Hematopoietic multipotent progenitor cell treated with erythropoietin and hydrocortisone succinate and interleukin-3 and kit ligand, for 4 days (in vitro differentiated cells): ENCODE results near the gene MYO5A.
"Not testable (repeated sequence)": the region's sequence is repeated elsewhere in the genome, so short reads cannot be mapped to it uniquely, and the experiment has no call there.

Source experiments
- DNase-seq: peaks from one replicate; pipeline ENCODE4 v3.0.0-alpha.2; 2015

The MYO5A gene

GRCh38 chr15:52317688-52318087 is 211.0 kb downstream of the MYO5A start:
- DNase-seq: no peak

- DNase-seq: no peak
Measured at GRCh38 chr15:52317022-52317421, 211.7 kb downstream of the MYO5A start.

GRCh38 chr15:52309154-52309548 is 219.5 kb downstream of the MYO5A start:
- DNase-seq: no peak

- no peak for DNase-seq
Measured at GRCh38 chr15:52308446-52309153, 220.1 kb downstream of the MYO5A start.

GRCh38 chr15:52307847-52308246 is 220.8 kb downstream of the MYO5A start:
- no peak for DNase-seq

GRCh38 chr15:52306270-52306669 is 222.4 kb downstream of the MYO5A start:
- no peak for DNase-seq

GRCh38 chr15:52303093-52303772 is 225.4 kb downstream of the MYO5A start:
- DNase-seq: no peak

- DNase-seq: no peak
Measured at GRCh38 chr15:52301265-52301847, 227.3 kb downstream of the MYO5A start.

GRCh38 chr15:52295421-52296001 is 233.2 kb downstream of the MYO5A start, which contains the start of gene MYO5C:
Gene MYO5C (minus strand): TSS chr15:52295804. CDS start chr15:52295636, 168 bp downstream.
- peak; percentile 70 for DNase-seq

GRCh38 chr15:52294881-52295420 is 233.7 kb downstream of the MYO5A start:
- peak; percentile 37 for DNase-seq

GRCh38 chr15:52292780-52293392 is 235.8 kb downstream of the MYO5A start:
- peak; percentile 22 for DNase-seq

- DNase-seq: peak; percentile 6
Measured at GRCh38 chr15:52291204-52291603, 237.5 kb downstream of the MYO5A start.

- DNase-seq: no peak
Measured at GRCh38 chr15:52290800-52291199, 237.9 kb downstream of the MYO5A start.

- DNase-seq: no peak
Measured at GRCh38 chr15:52290329-52290728, 238.4 kb downstream of the MYO5A start.

- no peak for DNase-seq
Measured at GRCh38 chr15:52289629-52290081, 239.0 kb downstream of the MYO5A start.

GRCh38 chr15:52288986-52289385 is 239.7 kb downstream of the MYO5A start:
- no peak for DNase-seq

- DNase-seq: no peak
Measured at GRCh38 chr15:52288051-52288942, 240.4 kb downstream of the MYO5A start.

GRCh38 chr15:52287114-52287513 is 241.6 kb downstream of the MYO5A start:
- DNase-seq: no peak

- not testable (repeated sequence) for DNase-seq
Measured at GRCh38 chr15:52285941-52286340, 242.7 kb downstream of the MYO5A start.

- DNase-seq: no peak
Measured at GRCh38 chr15:52284164-52284563, 244.5 kb downstream of the MYO5A start.

GRCh38 chr15:52283281-52283680 is 245.4 kb downstream of the MYO5A start:
- no peak for DNase-seq

GRCh38 chr15:52282418-52282817 is 246.3 kb downstream of the MYO5A start:
- DNase-seq: no peak
